Tibial nerve (tissue), 4 donors: ENCODE measurements around the gene IL12A. TPM values are rescaled to one million over a fixed set of nuclear protein-coding genes. Genes with fewer than 3 reads are reported as not detected.
A peak's percentile ranks its signal among the peaks of the same experiment; 100 is the strongest.

Source experiments
- DNase-seq, 2 donors: peaks; one replicate each; pipeline ENCODE4 v3.0.0-alpha.2; 2019; ENCODE audit warnings: low spot score in 2 of 2
- H3K27ac ChIP-seq, 4 donors: fragments of 200-600 bp; sonication (generic) in 3 of 4; one replicate each; pipeline ENCODE4 v1.5.1; 2017 to 2019; ENCODE audit warnings: mild to moderate bottlenecking in 1 of 4
- H3K27me3 ChIP-seq, 2 donors: fragments of 200-600 bp; sonication (generic) in 1 of 2; one replicate each; pipeline versions ENCODE4 v1.5.1 to v1.6.0; 2017 to 2019
- H3K36me3 ChIP-seq, 3 donors: fragments of 200-600 bp; sonication (generic); one replicate each; pipeline ENCODE4 v1.5.1; 2018 to 2019
- H3K4me1 ChIP-seq, 4 donors: fragments of 200-600 bp; sonication (generic) in 3 of 4; one replicate each; pipeline ENCODE4 v1.5.1; 2017 to 2019
- H3K4me3 ChIP-seq, 4 donors: fragments of 200-600 bp; sonication (generic) in 3 of 4; one replicate each; pipeline ENCODE4 v1.5.1; 2017 to 2019; ENCODE audit warnings: mild to moderate bottlenecking in 1 of 4, moderate library complexity in 1 of 4
- H3K9me3 ChIP-seq, 4 donors: fragments of 200-600 bp; sonication (generic) in 3 of 4; one replicate each; pipeline ENCODE4 v1.5.1; 2017 to 2019
- EP300 ChIP-seq, 2 donors: sonication (generic); formaldehyde crosslinking; IDR thresholded peaks; one replicate each; pipeline ENCODE4 v1.6.1; 2017; ENCODE audit warnings: antibody characterized with exemption in 2 of 2, mild to moderate bottlenecking in 1 of 2
- POLR2A ChIP-seq, 2 donors: fragments of 450-650 bp; IDR thresholded peaks; one replicate each; pipeline ENCODE4 v1.6.1; 2017; ENCODE audit warnings: antibody characterized with exemption in 2 of 2, mild to moderate bottlenecking in 2 of 2, moderate library complexity in 2 of 2
- WGBS, 2 donors: methylation state at CpG; one replicate each; pipeline ENCODE4 v1.1.5; 2018; 5-methylcytosine and 5-hydroxymethylcytosine counted together
- total RNA-seq, 4 donors: library from RNA; depleted of rRNA; stranded (reverse); fragments of >200 nt; gene quantifications; one replicate each; pipeline ENCODE4 v1.1.0, GENCODE V29; 2016
- TF ChIP-seq, protein P1 (sequence below), 5 experiments: fragments of 200-600 bp in 3 of 5; fragments of 450-650 bp in 2 of 5; sonication (generic) in 3 of 5; IDR thresholded peaks; one replicate each; pipeline ENCODE4 v1.5.1; 2016 to 2019; ENCODE audit warnings: antibody characterized with exemption in 5 of 5, mild to moderate bottlenecking in 3 of 5, moderate library complexity in 2 of 5

Gene IL12A
- total RNA-seq, 4 donors from 2014 or later: 0.60 TPM; not detected in 3

DNA sequence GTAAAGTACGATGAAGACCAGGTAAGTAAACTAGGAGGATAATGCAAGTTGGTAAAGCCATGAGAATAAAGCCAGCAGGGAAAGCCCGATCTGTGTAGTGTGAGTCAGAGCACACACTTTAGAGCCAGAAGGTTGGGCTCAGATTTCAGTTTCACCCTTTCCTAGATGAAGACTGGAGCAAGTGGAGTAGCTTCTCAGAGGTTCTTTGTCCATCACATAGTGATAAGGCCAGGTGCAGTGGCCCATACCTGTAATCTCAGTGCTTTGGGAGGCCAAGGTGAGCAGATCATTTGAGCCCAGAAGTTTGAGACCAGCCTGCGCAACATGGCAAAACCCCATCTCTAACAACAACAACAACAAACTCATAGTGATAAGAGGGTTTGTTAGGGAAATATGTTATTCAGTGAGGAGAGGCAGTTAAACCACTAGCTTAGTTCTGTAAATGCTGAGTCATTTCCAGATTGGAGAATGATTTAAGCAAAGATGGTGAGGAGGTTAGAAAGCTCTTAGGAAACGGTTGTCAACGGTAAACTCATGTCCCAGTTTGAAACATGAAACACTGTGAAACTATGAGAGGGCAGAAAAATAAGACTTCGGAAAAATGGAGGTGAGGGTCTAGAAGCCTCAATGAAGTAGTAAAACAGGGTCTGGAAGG is 39.0 kb downstream of the IL12A start:
- no peak overlapping the region for H3K4me3 ChIP-seq
- no peaks in the 10 kb centered on the region for H3K9me3 ChIP-seq
- 64 to 73% methylated on average over 6 of the region's 6 CpGs for WGBS, 2 donors
- H3K27me3 ChIP-seq: no peaks in the 10 kb centered on the region
- H3K36me3 ChIP-seq: no peaks in the 10 kb centered on the region
- no peak overlapping the region for H3K27ac ChIP-seq
- DNase-seq: no peak
- no peak for TF ChIP-seq POLR2A (IDR thresholded peaks at IDR 0.05)
- TF ChIP-seq, protein P1, sequence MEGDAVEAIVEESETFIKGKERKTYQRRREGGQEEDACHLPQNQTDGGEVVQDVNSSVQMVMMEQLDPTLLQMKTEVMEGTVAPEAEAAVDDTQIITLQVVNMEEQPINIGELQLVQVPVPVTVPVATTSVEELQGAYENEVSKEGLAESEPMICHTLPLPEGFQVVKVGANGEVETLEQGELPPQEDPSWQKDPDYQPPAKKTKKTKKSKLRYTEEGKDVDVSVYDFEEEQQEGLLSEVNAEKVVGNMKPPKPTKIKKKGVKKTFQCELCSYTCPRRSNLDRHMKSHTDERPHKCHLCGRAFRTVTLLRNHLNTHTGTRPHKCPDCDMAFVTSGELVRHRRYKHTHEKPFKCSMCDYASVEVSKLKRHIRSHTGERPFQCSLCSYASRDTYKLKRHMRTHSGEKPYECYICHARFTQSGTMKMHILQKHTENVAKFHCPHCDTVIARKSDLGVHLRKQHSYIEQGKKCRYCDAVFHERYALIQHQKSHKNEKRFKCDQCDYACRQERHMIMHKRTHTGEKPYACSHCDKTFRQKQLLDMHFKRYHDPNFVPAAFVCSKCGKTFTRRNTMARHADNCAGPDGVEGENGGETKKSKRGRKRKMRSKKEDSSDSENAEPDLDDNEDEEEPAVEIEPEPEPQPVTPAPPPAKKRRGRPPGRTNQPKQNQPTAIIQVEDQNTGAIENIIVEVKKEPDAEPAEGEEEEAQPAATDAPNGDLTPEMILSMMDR (IDR thresholded peaks at IDR 0.05): no peak
- no peaks in the 10 kb centered on the region for H3K4me1 ChIP-seq

DNA sequence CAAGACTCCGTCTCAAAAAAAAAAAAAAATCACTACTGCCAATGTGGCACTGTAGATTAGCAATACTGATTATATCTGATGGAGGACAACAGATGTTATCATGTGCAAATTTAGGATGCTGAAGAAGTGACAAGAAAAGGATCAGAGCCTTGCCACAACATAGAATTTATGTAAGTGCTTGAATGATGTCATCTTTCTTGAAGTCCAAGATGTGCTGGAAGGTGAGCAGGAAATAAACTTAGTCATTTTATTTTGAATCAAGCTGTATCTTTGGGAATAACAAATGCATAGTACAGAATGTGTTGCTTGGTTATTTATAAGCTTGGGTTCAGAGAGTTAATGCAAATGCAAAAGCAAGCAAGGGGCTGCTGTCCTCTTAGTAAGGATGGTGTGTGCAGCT is 47.1 kb downstream of the IL12A start:
- 90% methylated on average over 1 of the region's 1 CpG for WGBS, 2 donors
- H3K9me3 ChIP-seq: no peaks in the 10 kb centered on the region

DNA sequence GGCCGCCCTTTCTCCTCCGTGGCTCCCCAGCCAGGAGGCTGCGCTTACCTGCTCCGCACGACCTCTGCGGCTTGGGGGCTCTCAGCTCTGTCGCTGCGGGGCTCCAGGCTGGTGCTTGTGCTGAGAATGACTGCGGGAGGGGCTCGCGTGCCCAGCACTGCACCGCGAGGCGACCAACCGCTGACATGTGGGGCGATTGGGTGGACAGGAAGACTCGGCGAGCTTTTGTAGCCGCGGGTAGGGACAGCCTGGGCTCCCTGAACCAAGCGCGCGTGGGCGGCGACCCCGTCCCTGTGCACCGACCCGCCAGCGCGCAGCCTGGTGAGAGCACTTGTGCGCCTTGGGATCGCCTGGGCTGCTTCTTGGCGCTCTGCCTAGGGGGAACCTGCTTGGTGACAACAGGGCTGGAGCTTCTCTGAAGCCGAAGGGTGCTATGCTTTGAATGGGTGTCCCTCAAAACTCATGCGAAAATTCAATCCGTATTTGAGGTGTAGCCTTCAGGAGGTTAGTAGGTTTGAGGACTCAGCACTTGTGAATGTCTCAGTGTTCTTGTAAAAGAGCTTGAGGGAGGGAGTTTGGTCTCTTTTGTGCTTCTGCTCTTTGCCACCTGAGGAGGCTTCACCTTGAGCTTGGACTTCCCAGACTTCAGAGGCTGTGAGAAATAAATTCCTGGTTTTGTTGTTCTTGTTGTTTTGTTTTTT is 50.4 kb downstream of the IL12A start:
- Histone ChIP-seq H3K36me3 (no peaks in the 10 kb centered on the region), H3K4me3 (peak overlapping the region in 2 of 4 donors; percentile 5 to 27), H3K4me1 (peaks cover 0 to 5% (median 0%) of the 10 kb centered on the region in 4 donors), H3K27ac (no peak overlapping the region), H3K27me3 (peaks cover 0 to 36% of the 10 kb centered on the region in 2 donors), H3K9me3 (peaks cover 0 to 10% (median 0%) of the 10 kb centered on the region in 4 donors)
- no peak for DNase-seq
- no peak for TF ChIP-seq POLR2A (IDR thresholded peaks at IDR 0.05)
- no peak for TF ChIP-seq EP300 (IDR thresholded peaks at IDR 0.05)
- TF ChIP-seq, protein P1 (IDR thresholded peaks at IDR 0.05): no peak
- 4 to 5% methylated on average over 34 to 36 of the region's 36 CpGs for WGBS, 2 donors

More for the DNA sequence above, 47.1 kb downstream of the IL12A start:
- H3K27ac ChIP-seq: no peak overlapping the region
- H3K4me1 ChIP-seq: peaks cover 0 to 5% (median 0%) of the 10 kb centered on the region in 4 donors
- peaks cover 0 to 36% of the 10 kb centered on the region in 2 donors for H3K27me3 ChIP-seq
- no peak for DNase-seq
- H3K36me3 ChIP-seq: no peaks in the 10 kb centered on the region
- TF ChIP-seq EP300 (IDR thresholded peaks at IDR 0.05): no peak
- TF ChIP-seq, protein P1 (IDR thresholded peaks at IDR 0.05): no peak
- TF ChIP-seq POLR2A (IDR thresholded peaks at IDR 0.05): no peak
- no peak overlapping the region for H3K4me3 ChIP-seq

DNA sequence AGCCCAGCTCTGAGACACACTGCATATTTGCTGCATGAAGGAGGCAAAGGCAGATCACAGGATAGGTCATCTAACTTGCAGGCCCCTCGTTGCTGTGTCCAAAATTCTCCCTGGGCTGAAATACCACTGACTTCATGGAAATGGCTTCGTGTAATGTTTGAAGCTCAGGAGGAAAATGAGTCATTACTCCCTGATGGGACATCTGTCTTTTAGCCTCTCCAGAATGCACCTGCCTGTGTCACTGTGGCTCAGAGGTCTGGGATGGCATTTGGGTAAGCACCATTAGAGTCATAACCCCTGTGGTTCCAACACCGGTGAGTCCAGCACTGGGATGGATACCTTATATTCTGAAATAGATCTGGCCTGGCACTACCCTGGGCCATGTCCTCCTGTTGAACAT is 51.5 kb downstream of the IL12A start:
- WGBS, 2 donors: 59 to 77% methylated on average over 3 of the region's 3 CpGs

More for the DNA sequence above, 51.5 kb downstream of the IL12A start:
- TF ChIP-seq POLR2A (IDR thresholded peaks at IDR 0.05) (no peak), EP300 (IDR thresholded peaks at IDR 0.05) (no peak)
- TF ChIP-seq, protein P1 (IDR thresholded peaks at IDR 0.05): no peak
- no peak overlapping the region for H3K27ac ChIP-seq
- DNase-seq: no peak
- peaks cover 0 to 5% (median 0%) of the 10 kb centered on the region in 4 donors for H3K4me1 ChIP-seq
- H3K36me3 ChIP-seq: no peaks in the 10 kb centered on the region
- no peak overlapping the region for H3K4me3 ChIP-seq
- peaks cover 0 to 10% (median 0%) of the 10 kb centered on the region in 4 donors for H3K9me3 ChIP-seq
- peaks cover 0 to 36% of the 10 kb centered on the region in 2 donors for H3K27me3 ChIP-seq
